Inflammatory macrophage treated with lipopolysaccharide for 4 hours (primary cell): Measurements from ENCODE around the gene PLA2G4A.

Experiments
- DNase-seq: peaks from one replicate; pipeline ENCODE4 v3.0.0-alpha.2; 2020

Gene PLA2G4A

GRCh38 chr1:186828611-186829454 is at the start of gene PLA2G4A:
Gene PLA2G4A (plus strand): TSS chr1:186828949. CDS start chr1:186854355, 25,406 bp downstream.
- DNase-seq = peak; percentile 85

GRCh38 chr1:186780076-186780475 is 48.7 kb upstream of the PLA2G4A start:
- DNase-seq = no peak

GRCh38 chr1:186781730-186782129 is 47.0 kb upstream of the PLA2G4A start:
- peak; percentile 6 for DNase-seq

GRCh38 chr1:186782791-186783190 is 46.0 kb upstream of the PLA2G4A start:
- no peak for DNase-seq

- DNase-seq = no peak
Observed at GRCh38 chr1:186783193-186783592, 45.6 kb upstream of the PLA2G4A start.

GRCh38 chr1:186785503-186785902 is 43.2 kb upstream of the PLA2G4A start:
- peak; percentile 58 for DNase-seq

GRCh38 chr1:186790101-186790500 is 38.6 kb upstream of the PLA2G4A start:
- DNase-seq = no peak

GRCh38 chr1:186792870-186793581 is 35.7 kb upstream of the PLA2G4A start:
- no peak for DNase-seq

GRCh38 chr1:186793582-186793927 is 35.2 kb upstream of the PLA2G4A start:
- no peak for DNase-seq

GRCh38 chr1:186798960-186799688 is 29.6 kb upstream of the PLA2G4A start:
- no peak for DNase-seq

- DNase-seq = no peak
Observed at GRCh38 chr1:186799689-186800054, 29.1 kb upstream of the PLA2G4A start.

- DNase-seq = peak; percentile 74
Observed at GRCh38 chr1:186802388-186802787, 26.4 kb upstream of the PLA2G4A start.

GRCh38 chr1:186804679-186805078 is 24.1 kb upstream of the PLA2G4A start:
- DNase-seq = no peak

- DNase-seq = peak; percentile 27
Observed at GRCh38 chr1:186806477-186806876, 22.3 kb upstream of the PLA2G4A start.

- DNase-seq = no peak
Observed at GRCh38 chr1:186807163-186807562, 21.6 kb upstream of the PLA2G4A start.

GRCh38 chr1:186811892-186812291 is 16.9 kb upstream of the PLA2G4A start:
- no peak for DNase-seq

GRCh38 chr1:186812570-186812969 is 16.2 kb upstream of the PLA2G4A start:
- no peak for DNase-seq

- no peak for DNase-seq
Observed at GRCh38 chr1:186813420-186813819, 15.3 kb upstream of the PLA2G4A start.

GRCh38 chr1:186819126-186819525 is 9.6 kb upstream of the PLA2G4A start:
- DNase-seq = peak; percentile 91

GRCh38 chr1:186819563-186819962 is 9.2 kb upstream of the PLA2G4A start:
- no peak for DNase-seq

- DNase-seq = peak; percentile 48
Observed at GRCh38 chr1:186829686-186830587, 1.2 kb downstream of the PLA2G4A start.

GRCh38 chr1:186831168-186831567 is 2.4 kb downstream of the PLA2G4A start:
- no peak for DNase-seq
